ENCODE data around the gene ARHGAP26.

GRCh38 chr5:143115381-143115780 lies 345.2 kb downstream of the ARHGAP26 start:
- TF ChIP-seq CTCF (IDR thresholded peaks at IDR 0.05; ENCODE audit: poor library complexity, severe bottlenecking) (no peak), MXI1 (conservative IDR thresholded peaks at IDR 0.05; ENCODE audit: poor library complexity, severe bottlenecking) (no peak), POLR2AphosphoS5 (IDR thresholded peaks at IDR 0.05) (no peak), SMC3 (conservative IDR thresholded peaks at IDR 0.05; ENCODE audit: poor library complexity) (no peak), TAF1 (IDR thresholded peaks at IDR 0.05; ENCODE audit: low read depth) (no peak), EZH2 (IDR thresholded peaks at IDR 0.05; ENCODE audit: borderline replicate concordance, insufficient read depth, low read length, poor library complexity, severe bottlenecking) (no peak), RAD21 (conservative IDR thresholded peaks at IDR 0.05) (no peak), EP300 (conservative IDR thresholded peaks at IDR 0.05; ENCODE audit: poor library complexity, severe bottlenecking) (no peak)
